ENCODE data around the gene MAMLD1. TPM values are rescaled to one million over a fixed set of nuclear protein-coding genes. Genes with fewer than 3 reads are reported as not detected.

The MAMLD1 gene
- total RNA-seq, 4 donors from 2014 or later = 0.23 to 2.1 (median 0.96) TPM

GRCh38 chrX:150377005-150377404, 13.9 kb downstream of the MAMLD1 start:
- Histone ChIP-seq H3K27ac (no peak overlapping the region), H3K9me3 (no peaks in the 10 kb centered on the region), H3K36me3 (no peaks in the 10 kb centered on the region), H3K4me3 (no peak overlapping the region), H3K4me1 (peaks cover 0 to 9% (median 0%) of the 10 kb centered on the region in 3 donors), H3K27me3 (no peaks in the 10 kb centered on the region)
- TF ChIP-seq POLR2A (IDR thresholded peaks at IDR 0.05) (no peak), CTCF (IDR thresholded peaks at IDR 0.05) (no peak)
- no peak for DNase-seq
- intact Hi-C loops (cut with DNase I) = no loop called here
- 65 to 100% methylated on average over 1 to 3 of the region's 3 CpGs for WGBS, 2 donors

GRCh38 chrX:150405006-150405405, 41.9 kb downstream of the MAMLD1 start:
- no peaks in the 10 kb centered on the region for H3K9me3 ChIP-seq
- H3K36me3 ChIP-seq = no peaks in the 10 kb centered on the region
- 41 to 42% methylated on average over 1 of the region's 1 CpG for WGBS, 2 donors
- no peaks in the 10 kb centered on the region for H3K4me1 ChIP-seq
- intact Hi-C loops (cut with DNase I) = no loop called here
- H3K4me3 ChIP-seq = no peak overlapping the region
- no peak for DNase-seq
- H3K27me3 ChIP-seq = no peaks in the 10 kb centered on the region
- no peak overlapping the region for H3K27ac ChIP-seq
- TF ChIP-seq CTCF (IDR thresholded peaks at IDR 0.05) (no peak), POLR2A (IDR thresholded peaks at IDR 0.05) (no peak)

DNA sequence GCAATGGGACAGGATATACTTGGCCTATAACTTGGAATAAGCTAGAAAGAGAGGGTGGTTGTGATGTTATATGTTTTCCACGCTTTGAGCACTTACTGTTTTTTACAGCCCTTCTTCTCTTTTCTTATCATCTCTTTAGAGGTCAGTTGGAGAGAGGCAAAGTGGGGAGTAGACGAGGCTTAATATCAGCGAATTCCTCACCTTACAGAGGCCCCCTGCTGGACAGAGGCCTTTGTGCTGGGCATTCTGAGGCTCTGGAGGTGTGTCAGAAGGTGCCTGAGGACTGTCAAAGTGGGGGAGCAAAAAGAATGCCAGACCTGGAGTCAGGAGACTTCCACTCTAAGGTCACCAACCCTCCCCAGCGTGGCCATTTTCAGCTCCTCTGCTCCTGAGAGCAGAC, 42.5 kb downstream of the MAMLD1 start:
- no peak overlapping the region for H3K27ac ChIP-seq
- H3K9me3 ChIP-seq = no peaks in the 10 kb centered on the region
- no peak for TF ChIP-seq CTCF (IDR thresholded peaks at IDR 0.05)
- TF ChIP-seq POLR2A (IDR thresholded peaks at IDR 0.05) = no peak
- 79 to 82% methylated on average over 4 of the region's 4 CpGs for WGBS, 2 donors
- H3K27me3 ChIP-seq = no peaks in the 10 kb centered on the region
- no peaks in the 10 kb centered on the region for H3K4me1 ChIP-seq
- no peak overlapping the region for H3K4me3 ChIP-seq
- H3K36me3 ChIP-seq = no peaks in the 10 kb centered on the region
- no peak for DNase-seq
- intact Hi-C loops (cut with DNase I) = no loop called here

DNA sequence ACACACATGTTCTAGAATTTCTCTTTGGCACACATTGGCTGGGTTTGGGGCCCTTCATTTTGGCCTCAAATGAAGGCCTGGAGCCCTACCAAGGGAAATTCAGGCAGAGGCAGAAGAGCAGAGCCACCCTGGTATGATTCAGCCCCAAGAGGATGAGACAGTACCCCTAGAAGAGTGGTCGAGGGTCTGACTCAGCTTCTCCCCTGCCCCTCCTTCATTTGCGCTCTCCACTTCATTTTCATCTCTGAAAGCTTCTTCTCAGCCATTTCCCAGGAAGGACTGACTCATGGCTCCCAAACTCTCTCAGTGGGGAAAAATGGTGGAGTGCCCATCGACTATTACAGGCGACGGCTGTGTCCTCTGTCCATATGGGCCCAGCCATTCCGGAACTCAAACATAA, 43.5 kb downstream of the MAMLD1 start:
- H3K4me1 ChIP-seq = no peaks in the 10 kb centered on the region
- H3K27me3 ChIP-seq = no peaks in the 10 kb centered on the region
- 77 to 98% methylated on average over 5 to 6 of the region's 6 CpGs for WGBS, 2 donors
- no peaks in the 10 kb centered on the region for H3K9me3 ChIP-seq
- H3K4me3 ChIP-seq = no peak overlapping the region
- H3K36me3 ChIP-seq = no peaks in the 10 kb centered on the region
- DNase-seq = no peak
- intact Hi-C loops (cut with DNase I) = no loop called here
- H3K27ac ChIP-seq = no peak overlapping the region
- TF ChIP-seq POLR2A (IDR thresholded peaks at IDR 0.05) (no peak), CTCF (IDR thresholded peaks at IDR 0.05) (no peak)

DNA sequence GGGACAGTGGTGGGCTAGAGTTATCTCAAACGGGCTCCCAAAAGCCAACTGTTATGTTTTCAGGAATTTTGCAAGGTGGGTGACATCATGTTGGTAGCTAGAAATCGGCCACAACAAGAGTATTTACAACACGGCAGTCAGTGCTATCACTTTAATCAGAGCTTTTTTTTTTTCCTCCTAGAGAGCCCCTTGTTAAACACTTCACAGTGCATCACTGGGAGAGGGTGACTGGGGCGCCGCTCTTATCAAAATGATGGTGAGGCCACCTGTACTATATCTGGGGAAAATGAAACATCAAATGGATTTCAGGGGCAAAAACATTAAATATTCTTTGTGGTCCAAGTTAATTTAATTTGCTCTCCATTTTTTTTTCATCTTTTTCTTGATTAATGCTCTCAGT, 44.9 kb downstream of the MAMLD1 start:
- no peak for DNase-seq

More for the DNA sequence above, 44.9 kb downstream of the MAMLD1 start:
- H3K4me1 ChIP-seq = no peaks in the 10 kb centered on the region
- no peaks in the 10 kb centered on the region for H3K36me3 ChIP-seq
- intact Hi-C loops (cut with DNase I) = no loop called here
- H3K27me3 ChIP-seq = no peaks in the 10 kb centered on the region
- H3K27ac ChIP-seq = no peak overlapping the region
- no peak for TF ChIP-seq CTCF (IDR thresholded peaks at IDR 0.05)
- TF ChIP-seq POLR2A (IDR thresholded peaks at IDR 0.05) = no peak
- H3K4me3 ChIP-seq = no peak overlapping the region
- WGBS, 2 donors = 81 to 85% methylated on average over 5 of the region's 5 CpGs
- no peaks in the 10 kb centered on the region for H3K9me3 ChIP-seq

All from esophagus squamous epithelium (tissue), 5 donors.